Liver (tissue), 9 donors: ENCODE measurements around the gene CORO2B. TPM values are rescaled to one million over a fixed set of nuclear protein-coding genes. Genes with fewer than 3 reads are reported as not detected.

Experiments
- DNase-seq: peaks from one replicate; pipeline ENCODE4 v3.0.0-alpha.2; 2017; ENCODE audit warnings: low spot score
- H3K27ac ChIP-seq, 2 donors: one replicate each; pipeline ENCODE4 v1.7.0; 2013; ENCODE audit warnings: inconsistent platforms in 2 of 2, low read length in 2 of 2, control low read depth in 1 of 2, low read depth in 1 of 2, mild to moderate bottlenecking in 1 of 2
- H3K27me3 ChIP-seq, 4 donors: one replicate each; pipeline versions ENCODE4 v1.6.1 to v1.7.0; 2013; ENCODE audit warnings: low read length in 3 of 4, inconsistent platforms in 1 of 4, mild to moderate bottlenecking in 1 of 4, moderate library complexity in 1 of 4; ENCODE audit not compliant: control insufficient read depth in 4 of 4, insufficient read depth in 4 of 4
- H3K36me3 ChIP-seq, 4 donors: one replicate each; pipeline versions ENCODE4 v1.6.1 to v1.7.0; 2013; ENCODE audit warnings: low read length in 3 of 4, mild to moderate bottlenecking in 3 of 4, low read depth in 1 of 4, moderate library complexity in 1 of 4; ENCODE audit not compliant: control insufficient read depth in 4 of 4, insufficient read depth in 3 of 4
- H3K4me1 ChIP-seq, 4 donors: one replicate each; pipeline versions ENCODE4 v1.6.1 to v1.7.0; 2013; ENCODE audit warnings: low read length in 3 of 4, mild to moderate bottlenecking in 3 of 4, moderate library complexity in 1 of 4; ENCODE audit not compliant: control insufficient read depth in 4 of 4, insufficient read depth in 4 of 4
- H3K4me3 ChIP-seq, 3 donors: one replicate each; pipeline versions ENCODE4 v1.6.1 to v1.7.0; 2013; ENCODE audit warnings: low read length in 3 of 3, control low read depth in 1 of 3, low read depth in 1 of 3, mild to moderate bottlenecking in 1 of 3
- H3K9ac ChIP-seq, 2 donors: one replicate each; pipeline ENCODE4 v1.7.0; 2013; ENCODE audit warnings: low read length in 2 of 2, mild to moderate bottlenecking in 2 of 2, moderate library complexity in 2 of 2, control low read depth in 1 of 2, low read depth in 1 of 2
- H3K9me3 ChIP-seq, 4 donors: one replicate each; pipeline versions ENCODE4 v1.6.1 to v1.7.0; 2013; ENCODE audit warnings: low read length in 3 of 4; ENCODE audit not compliant: control insufficient read depth in 4 of 4
- ATF3 ChIP-seq: IDR thresholded peaks from 2 replicates; pipeline ENCODE4 v1.6.1; 2016; ENCODE audit warnings: antibody characterized with exemption
- CTCF ChIP-seq: fragments of 150-350 bp; IDR thresholded peaks from 2 replicates; pipeline ENCODE4 v1.5.1; 2017; ENCODE audit warnings: improper control_type of control experiment, low read depth, low read length; ENCODE audit not compliant: missing input control
- EGR1 ChIP-seq, 2 donors: IDR thresholded peaks; 2 replicates each; pipeline ENCODE4 v1.6.1; 2016 to 2018; ENCODE audit warnings: antibody characterized with exemption in 2 of 2, low read depth in 2 of 2
- FOXA1 ChIP-seq: IDR thresholded peaks from 2 replicates; pipeline ENCODE4 v1.6.1; 2016; ENCODE audit warnings: antibody characterized with exemption
- FOXA2 ChIP-seq: IDR thresholded peaks from 2 replicates; pipeline ENCODE4 v1.6.1; 2016; ENCODE audit warnings: antibody characterized with exemption
- GABPA ChIP-seq, 2 donors: IDR thresholded peaks in 1 of 2; conservative IDR thresholded peaks in 1 of 2; 2 replicates each; pipeline ENCODE4 v1.6.1; 2016; ENCODE audit warnings: antibody characterized with exemption in 2 of 2, mild to moderate bottlenecking in 1 of 2, moderate library complexity in 1 of 2
- HNF4A ChIP-seq, 2 donors: conservative IDR thresholded peaks; 2 replicates each; pipeline ENCODE4 v1.6.1; 2016; ENCODE audit warnings: antibody characterized with exemption in 2 of 2, mild to moderate bottlenecking in 2 of 2
- JUND ChIP-seq, 2 donors: IDR thresholded peaks; 2 replicates each; pipeline ENCODE4 v1.6.1; 2016; ENCODE audit warnings: antibody characterized with exemption in 2 of 2
- NR2F2 ChIP-seq: IDR thresholded peaks from 2 replicates; pipeline ENCODE4 v1.6.1; 2016; ENCODE audit warnings: antibody characterized with exemption
- RAD21 ChIP-seq, 2 donors: IDR thresholded peaks; 2 replicates each; pipeline ENCODE4 v1.6.1; 2016; ENCODE audit warnings: antibody characterized with exemption in 2 of 2, mild to moderate bottlenecking in 2 of 2
- RXRA ChIP-seq, 2 donors: IDR thresholded peaks; 2 replicates each; pipeline ENCODE4 v1.6.1; 2017 to 2018; ENCODE audit warnings: antibody characterized with exemption in 2 of 2, mild to moderate bottlenecking in 1 of 2
- SP1 ChIP-seq: IDR thresholded peaks from 2 replicates; pipeline ENCODE4 v1.6.1; 2018; ENCODE audit warnings: antibody characterized with exemption, mild to moderate bottlenecking
- TAF1 ChIP-seq: conservative IDR thresholded peaks from 2 replicates; pipeline ENCODE4 v1.6.1; 2016; ENCODE audit warnings: antibody characterized with exemption, mild to moderate bottlenecking
- YY1 ChIP-seq: IDR thresholded peaks from 2 replicates; pipeline ENCODE4 v1.6.1; 2016; ENCODE audit warnings: antibody characterized with exemption, mild to moderate bottlenecking
- WGBS: extraction: QIAGEN DNeasy Blood & Tissue Kit; methylation state at CpG from one replicate; pipeline ENCODE4 v1.1.7; 2013; 5-methylcytosine and 5-hydroxymethylcytosine counted together
- polyA plus RNA-seq, 2 donors: library from polyadenylated mRNA; stranded (reverse) in 1 of 2; unstranded in 1 of 2; fragments of 200-250 nt in 1 of 2; fragments of >200 nt in 1 of 2; fragmentation: Nextera tagmentation in 1 of 2; extraction: Ambion mirVana in 1 of 2; gene quantifications; one replicate each; pipeline versions ENCODE4 v1.2.1 to v1.2.3, GENCODE V29; 2013 to 2015
- total RNA-seq, 2 donors: library from RNA; depleted of rRNA; stranded (reverse); fragments of >200 nt; gene quantifications; one replicate each; pipeline ENCODE4 v1.2.3, GENCODE V29; 2014
- TF ChIP-seq, protein P1 (sequence below): IDR thresholded peaks from 2 replicates; pipeline ENCODE4 v1.6.1; 2016; ENCODE audit warnings: antibody characterized with exemption, mild to moderate bottlenecking
- donor health status: healthy.
- donor health status: healthy.
- donor health status: healthy.
- donor health status: healthy.
- donor health status: healthy.

The CORO2B gene
- total and polyA plus RNA-seq, 4 donors = 0.15 to 0.65 (median 0.52) TPM

- TF ChIP-seq TAF1 (no peak), YY1 (no peak), JUND (IDR thresholded peaks at IDR 0.05) (no peak), CTCF (no peak)
- TF ChIP-seq, protein P1, sequence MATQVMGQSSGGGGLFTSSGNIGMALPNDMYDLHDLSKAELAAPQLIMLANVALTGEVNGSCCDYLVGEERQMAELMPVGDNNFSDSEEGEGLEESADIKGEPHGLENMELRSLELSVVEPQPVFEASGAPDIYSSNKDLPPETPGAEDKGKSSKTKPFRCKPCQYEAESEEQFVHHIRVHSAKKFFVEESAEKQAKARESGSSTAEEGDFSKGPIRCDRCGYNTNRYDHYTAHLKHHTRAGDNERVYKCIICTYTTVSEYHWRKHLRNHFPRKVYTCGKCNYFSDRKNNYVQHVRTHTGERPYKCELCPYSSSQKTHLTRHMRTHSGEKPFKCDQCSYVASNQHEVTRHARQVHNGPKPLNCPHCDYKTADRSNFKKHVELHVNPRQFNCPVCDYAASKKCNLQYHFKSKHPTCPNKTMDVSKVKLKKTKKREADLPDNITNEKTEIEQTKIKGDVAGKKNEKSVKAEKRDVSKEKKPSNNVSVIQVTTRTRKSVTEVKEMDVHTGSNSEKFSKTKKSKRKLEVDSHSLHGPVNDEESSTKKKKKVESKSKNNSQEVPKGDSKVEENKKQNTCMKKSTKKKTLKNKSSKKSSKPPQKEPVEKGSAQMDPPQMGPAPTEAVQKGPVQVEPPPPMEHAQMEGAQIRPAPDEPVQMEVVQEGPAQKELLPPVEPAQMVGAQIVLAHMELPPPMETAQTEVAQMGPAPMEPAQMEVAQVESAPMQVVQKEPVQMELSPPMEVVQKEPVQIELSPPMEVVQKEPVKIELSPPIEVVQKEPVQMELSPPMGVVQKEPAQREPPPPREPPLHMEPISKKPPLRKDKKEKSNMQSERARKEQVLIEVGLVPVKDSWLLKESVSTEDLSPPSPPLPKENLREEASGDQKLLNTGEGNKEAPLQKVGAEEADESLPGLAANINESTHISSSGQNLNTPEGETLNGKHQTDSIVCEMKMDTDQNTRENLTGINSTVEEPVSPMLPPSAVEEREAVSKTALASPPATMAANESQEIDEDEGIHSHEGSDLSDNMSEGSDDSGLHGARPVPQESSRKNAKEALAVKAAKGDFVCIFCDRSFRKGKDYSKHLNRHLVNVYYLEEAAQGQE = no peak
- no peaks in the 10 kb centered on the region for H3K4me1 ChIP-seq
- H3K9ac ChIP-seq = no peak overlapping the region
- 95% methylated on average over 2 of the region's 2 CpGs for WGBS
- H3K27ac ChIP-seq = no peak overlapping the region
- H3K9me3 ChIP-seq = peaks cover 0 to 2% (median 0%) of the 10 kb centered on the region in 4 donors
- H3K36me3 ChIP-seq = no peaks in the 10 kb centered on the region
- peaks cover 0 to 2% (median 0%) of the 10 kb centered on the region in 4 donors for H3K27me3 ChIP-seq
- H3K4me3 ChIP-seq = no peak overlapping the region
- no peak for DNase-seq
These were observed 47.2 kb upstream of the CORO2B start for GRCh38 chr15:68531387-68532179.

GRCh38 chr15:68536331-68537095 is 42.3 kb upstream of the CORO2B start:
- H3K27ac ChIP-seq = no peak overlapping the region
- H3K9me3 ChIP-seq = peaks cover 0 to 2% (median 0%) of the 10 kb centered on the region in 4 donors
- WGBS = 68% methylated on average over 4 of the region's 4 CpGs
- no peaks in the 10 kb centered on the region for H3K36me3 ChIP-seq
- no peak for DNase-seq
- no peak overlapping the region for H3K4me3 ChIP-seq
- no peaks in the 10 kb centered on the region for H3K27me3 ChIP-seq
- H3K4me1 ChIP-seq = no peaks in the 10 kb centered on the region
- no peak overlapping the region for H3K9ac ChIP-seq
- TF ChIP-seq TAF1 = no peak
- no peak for TF ChIP-seq SP1
- no peak for TF ChIP-seq FOXA2
- no peak for TF ChIP-seq JUND (IDR thresholded peaks at IDR 0.05)
- TF ChIP-seq CTCF = no peak
- no peak for TF ChIP-seq YY1
- no peak for TF ChIP-seq ATF3
- no peak for TF ChIP-seq EGR1 (IDR thresholded peaks at IDR 0.05; ENCODE audit: low read depth in 2 of 2)
- TF ChIP-seq NR2F2 = no peak
- TF ChIP-seq GABPA (IDR thresholded peaks at IDR 0.05 in 1 of 2, conservative IDR thresholded peaks at IDR 0.05 in 1 of 2) = no peak
- TF ChIP-seq RXRA (IDR thresholded peaks at IDR 0.05) = no peak
- no peak for TF ChIP-seq FOXA1
- TF ChIP-seq, protein P1 = no peak
- TF ChIP-seq RAD21 (IDR thresholded peaks at IDR 0.05) = no peak
- TF ChIP-seq HNF4A (conservative IDR thresholded peaks at IDR 0.05) = no peak
